ENCODE results near the gene KIF13A. TPM values are rescaled to one million over a fixed set of nuclear protein-coding genes. Genes with fewer than 3 reads are reported as not detected.
"Not testable (repeated sequence)": the region's sequence is repeated elsewhere in the genome, so short reads cannot be mapped to it uniquely, and the experiment has no call there.

KIF13A gene
- total RNA-seq, 1 donor from 2014 or later, result 34.4 TPM

DNA sequence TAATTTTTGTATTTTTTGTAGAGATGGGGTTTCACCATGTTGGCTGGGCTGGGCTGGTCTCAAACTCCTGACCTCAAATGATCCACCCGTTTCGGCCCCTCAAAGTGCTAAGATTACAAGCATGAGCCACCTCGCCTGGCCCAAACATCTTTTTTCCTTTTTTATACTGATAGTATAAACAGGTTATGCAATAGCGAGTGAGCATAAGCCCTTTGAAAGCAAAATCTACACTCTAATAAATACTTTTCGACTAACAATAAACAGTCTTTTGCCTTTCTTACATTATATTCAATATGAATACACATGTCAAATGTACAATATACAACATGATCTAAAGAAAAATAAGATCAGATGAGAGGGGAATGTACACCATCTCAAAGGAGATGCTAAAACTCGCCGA, 38.7 kb downstream of the KIF13A start:
- Mint-ChIP-seq H3K36me3 (ENCODE audit: low read depth) (peaks cover 2% of the 10 kb centered on the region), H3K9me3 (peaks cover 3% of the 10 kb centered on the region), H3K27ac (ENCODE audit: unreplicated experiment) (no peak overlapping the region), H3K27me3 (ENCODE audit: low read depth) (no peaks in the 10 kb centered on the region), H3K4me3 (no peak overlapping the region), H3K4me1 (peaks cover 11% of the 10 kb centered on the region)
- TF ChIP-seq, protein P1, sequence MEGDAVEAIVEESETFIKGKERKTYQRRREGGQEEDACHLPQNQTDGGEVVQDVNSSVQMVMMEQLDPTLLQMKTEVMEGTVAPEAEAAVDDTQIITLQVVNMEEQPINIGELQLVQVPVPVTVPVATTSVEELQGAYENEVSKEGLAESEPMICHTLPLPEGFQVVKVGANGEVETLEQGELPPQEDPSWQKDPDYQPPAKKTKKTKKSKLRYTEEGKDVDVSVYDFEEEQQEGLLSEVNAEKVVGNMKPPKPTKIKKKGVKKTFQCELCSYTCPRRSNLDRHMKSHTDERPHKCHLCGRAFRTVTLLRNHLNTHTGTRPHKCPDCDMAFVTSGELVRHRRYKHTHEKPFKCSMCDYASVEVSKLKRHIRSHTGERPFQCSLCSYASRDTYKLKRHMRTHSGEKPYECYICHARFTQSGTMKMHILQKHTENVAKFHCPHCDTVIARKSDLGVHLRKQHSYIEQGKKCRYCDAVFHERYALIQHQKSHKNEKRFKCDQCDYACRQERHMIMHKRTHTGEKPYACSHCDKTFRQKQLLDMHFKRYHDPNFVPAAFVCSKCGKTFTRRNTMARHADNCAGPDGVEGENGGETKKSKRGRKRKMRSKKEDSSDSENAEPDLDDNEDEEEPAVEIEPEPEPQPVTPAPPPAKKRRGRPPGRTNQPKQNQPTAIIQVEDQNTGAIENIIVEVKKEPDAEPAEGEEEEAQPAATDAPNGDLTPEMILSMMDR (conservative IDR thresholded peaks at IDR 0.05), result no peak
- no peak for DNase-seq (ENCODE audit: low read depth, low spot score)

DNA sequence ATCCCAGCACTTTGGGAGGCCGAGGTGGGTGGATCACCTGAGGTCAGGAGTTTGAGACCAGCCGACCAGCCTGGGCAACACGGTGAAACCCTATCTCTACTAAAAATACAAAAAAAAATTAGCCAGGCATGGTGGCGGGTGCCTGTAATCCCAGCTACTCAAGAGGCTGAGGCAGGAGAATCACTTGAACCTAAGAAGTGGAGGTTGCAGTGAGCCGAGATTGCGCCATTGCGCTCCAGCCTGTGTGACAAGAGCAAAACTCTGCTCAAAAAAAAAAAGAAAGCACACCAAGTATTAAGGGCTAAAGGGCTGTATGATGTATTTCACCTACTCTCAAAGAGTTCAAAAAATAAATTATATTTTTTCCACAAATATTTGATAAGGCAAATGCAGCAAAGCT, 39.9 kb downstream of the KIF13A start:
- not testable (repeated sequence) for DNase-seq (ENCODE audit: low read depth, low spot score); H3K36me3 Mint-ChIP-seq (ENCODE audit: low read depth); H3K27me3 Mint-ChIP-seq (ENCODE audit: low read depth); H3K4me3 Mint-ChIP-seq; H3K27ac Mint-ChIP-seq (ENCODE audit: unreplicated experiment); H3K9me3 Mint-ChIP-seq
- peaks cover 11% of the 10 kb centered on the region for H3K4me1 Mint-ChIP-seq

DNA sequence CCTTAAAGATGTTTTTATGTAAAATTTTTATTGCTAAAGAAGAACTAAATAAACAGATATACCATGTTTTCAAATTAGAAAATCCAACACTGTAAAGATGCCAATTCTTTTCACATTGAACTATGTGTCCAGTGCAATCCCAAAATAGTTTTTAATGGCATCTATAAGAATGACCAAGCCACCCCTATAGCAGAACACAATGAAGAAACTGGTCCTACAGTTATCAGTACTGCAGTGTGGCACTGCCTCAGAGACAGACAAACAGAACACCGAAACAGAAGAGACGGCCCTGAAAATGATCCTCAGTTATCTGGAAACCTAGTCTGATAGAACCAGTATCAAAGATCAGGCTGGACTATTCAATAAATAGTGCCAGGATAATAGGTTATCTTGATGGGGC, 41.9 kb downstream of the KIF13A start:
- no peaks in the 10 kb centered on the region for H3K9me3 Mint-ChIP-seq
- TF ChIP-seq, protein P1 (conservative IDR thresholded peaks at IDR 0.05), result no peak
- H3K36me3 Mint-ChIP-seq (ENCODE audit: low read depth), result no peaks in the 10 kb centered on the region
- H3K27ac Mint-ChIP-seq (ENCODE audit: unreplicated experiment), result no peak overlapping the region
- H3K27me3 Mint-ChIP-seq (ENCODE audit: low read depth), result no peaks in the 10 kb centered on the region
- H3K4me3 Mint-ChIP-seq, result no peak overlapping the region
- DNase-seq (ENCODE audit: low read depth, low spot score), result no peak
- H3K4me1 Mint-ChIP-seq, result peaks cover 7% of the 10 kb centered on the region

DNA sequence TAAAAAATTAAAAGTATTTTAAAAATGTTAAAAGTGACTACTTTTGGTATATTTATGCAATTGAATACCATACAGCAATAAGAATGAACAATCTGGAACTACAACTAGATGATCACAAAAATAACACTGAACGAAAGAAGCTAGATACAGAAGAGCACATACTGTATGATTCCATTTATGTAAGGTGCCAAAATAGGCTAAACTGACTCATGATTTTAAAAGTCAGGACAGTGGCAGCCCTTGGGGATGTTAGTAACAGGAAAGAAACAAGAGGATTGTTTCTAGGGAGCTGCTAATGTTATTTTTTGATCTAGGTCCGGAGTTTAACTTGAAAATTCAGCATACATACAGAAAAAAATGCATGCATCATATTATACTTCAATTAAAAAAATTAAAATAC, 42.3 kb downstream of the KIF13A start:
- DNase-seq (ENCODE audit: low read depth, low spot score), result no peak
- H3K4me1 Mint-ChIP-seq, result peaks cover 8% of the 10 kb centered on the region
- H3K9me3 Mint-ChIP-seq, result no peaks in the 10 kb centered on the region
- no peaks in the 10 kb centered on the region for H3K36me3 Mint-ChIP-seq (ENCODE audit: low read depth)
- no peak overlapping the region for H3K27ac Mint-ChIP-seq (ENCODE audit: unreplicated experiment)
- TF ChIP-seq, protein P1 (conservative IDR thresholded peaks at IDR 0.05), result no peak
- H3K4me3 Mint-ChIP-seq, result no peak overlapping the region
- no peaks in the 10 kb centered on the region for H3K27me3 Mint-ChIP-seq (ENCODE audit: low read depth)

DNA sequence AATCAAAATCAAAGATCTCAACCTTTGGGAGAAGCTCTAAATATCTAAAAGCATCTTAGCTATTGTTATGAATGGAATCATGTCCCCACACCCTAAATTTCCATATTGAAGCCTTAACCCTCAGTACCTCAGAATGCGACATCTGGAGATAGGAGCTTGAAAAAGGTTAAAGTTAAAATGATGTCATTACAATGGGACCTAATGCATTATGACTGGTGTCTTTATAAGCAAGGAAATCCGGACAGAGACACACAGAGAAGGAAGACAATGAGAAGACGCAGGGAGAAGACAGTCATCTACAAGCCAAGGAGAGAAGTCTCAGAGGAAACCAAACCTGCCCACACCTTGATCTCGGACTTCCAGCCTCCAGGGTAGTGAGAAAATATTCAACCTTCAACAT, 46.1 kb downstream of the KIF13A start:
- DNase-seq (ENCODE audit: low read depth, low spot score), result no peak
- peaks cover 6% of the 10 kb centered on the region for H3K36me3 Mint-ChIP-seq (ENCODE audit: low read depth)
- no peaks in the 10 kb centered on the region for H3K27me3 Mint-ChIP-seq (ENCODE audit: low read depth)
- TF ChIP-seq, protein P1 (conservative IDR thresholded peaks at IDR 0.05), result no peak
- H3K4me1 Mint-ChIP-seq, result peaks cover 10% of the 10 kb centered on the region
- no peak overlapping the region for H3K27ac Mint-ChIP-seq (ENCODE audit: unreplicated experiment)
- H3K9me3 Mint-ChIP-seq, result peaks cover 6% of the 10 kb centered on the region
- H3K4me3 Mint-ChIP-seq, result no peak overlapping the region

DNA sequence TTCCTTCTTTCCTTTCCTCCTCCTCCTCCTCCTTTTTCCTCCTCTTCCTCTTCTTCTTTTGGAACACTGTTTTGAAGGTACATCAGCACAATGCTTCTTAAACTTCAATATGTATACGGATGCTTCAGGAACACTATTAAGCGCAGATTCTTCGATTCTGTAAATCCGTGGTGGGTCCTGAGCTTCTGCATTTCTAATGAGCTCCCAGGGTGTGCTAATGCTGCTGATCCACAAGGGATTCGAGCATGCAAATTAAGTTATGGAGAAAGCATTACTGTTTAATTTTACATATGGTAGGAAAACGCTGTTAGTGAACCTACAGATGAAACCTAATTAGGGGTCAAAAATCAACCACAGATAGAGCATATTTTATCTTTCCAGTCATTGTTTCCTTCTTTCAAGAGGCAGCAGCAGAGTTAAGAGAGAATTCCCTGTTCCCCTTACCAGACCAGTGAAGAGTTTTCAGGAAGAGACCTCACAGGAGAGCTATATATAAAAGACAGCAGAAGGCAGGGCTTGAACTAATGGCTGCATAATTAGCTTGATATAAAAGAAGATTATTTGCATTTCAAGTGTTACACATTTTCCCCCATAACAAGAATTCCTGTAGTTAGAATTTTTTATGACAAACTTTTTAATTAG, 47.2 kb downstream of the KIF13A start:
- TF ChIP-seq, protein P1 (conservative IDR thresholded peaks at IDR 0.05), result no peak
- Mint-ChIP-seq H3K27me3 (ENCODE audit: low read depth) (no peaks in the 10 kb centered on the region), H3K9me3 (peaks cover 6% of the 10 kb centered on the region), H3K27ac (ENCODE audit: unreplicated experiment) (no peak overlapping the region), H3K4me1 (peaks cover 10% of the 10 kb centered on the region), H3K4me3 (no peak overlapping the region), H3K36me3 (ENCODE audit: low read depth) (peaks cover 6% of the 10 kb centered on the region)
- DNase-seq (ENCODE audit: low read depth, low spot score), result no peak

Measured in neural crest cell (in vitro differentiated cells).